HEK293 (cell line): ENCODE data around the gene HOGA1.

Source experiments
- CTCF ChIA-PET: fragments of 350-600 bp; formaldehyde crosslinking; extraction: SDS; loops from one replicate; lab custom pipeline; 2021; ENCODE audit warnings: antibody characterized with exemption; lab: Yijun Ruan, JAX
- POLR2A ChIA-PET: fragments of 300-600 bp; formaldehyde crosslinking; extraction: SDS; loops from one replicate; lab custom pipeline; 2020; ENCODE audit warnings: antibody characterized with exemption, inconsistent platforms; lab: Yijun Ruan, JAX
- H3K27ac ChIP-seq: fragments of 200-500 bp; sonication (Bioruptor generic); 2 replicates; pipeline ENCODE4 v1.5.1; 2014; ENCODE audit warnings: low read depth, low read length, control low read depth, inconsistent platforms; ENCODE audit errors: extremely low read depth
- H3K36me3 ChIP-seq, 2 experiments: fragments of 200-500 bp in 1 of 2; sonication (Bioruptor generic) in 1 of 2; 1 replicate in 1 of 2; 2 replicates in 1 of 2; pipeline ENCODE4 v1.5.1; 2014 to 2017; ENCODE audit warnings: inconsistent platforms in 2 of 2, low read length in 2 of 2; ENCODE audit not compliant: control insufficient read depth in 2 of 2, insufficient read depth in 1 of 2
- H3K4me1 ChIP-seq: fragments of 200-500 bp; sonication (Bioruptor generic); 2 replicates; pipeline ENCODE4 v1.5.1; 2014; ENCODE audit warnings: mild to moderate bottlenecking, low read length, inconsistent platforms; ENCODE audit not compliant: control insufficient read depth, insufficient read depth
- H3K4me3 ChIP-seq: 2 replicates; pipeline ENCODE4 v1.5.1; 2011; ENCODE audit warnings: low read depth, mild to moderate bottlenecking, control low read depth, low read length, moderate library complexity
- H3K9me3 ChIP-seq: fragments of 200-500 bp; sonication (Bioruptor generic); 2 replicates; pipeline ENCODE4 v1.5.1; 2014; ENCODE audit warnings: low read depth, low read length, inconsistent platforms; ENCODE audit not compliant: control insufficient read depth, insufficient read depth
- AEBP2 ChIP-seq: fragments of 450-650 bp; formaldehyde crosslinking; IDR thresholded peaks from 2 replicates; pipeline ENCODE4 v1.5.1; 2016; ENCODE audit warnings: missing biosample characterization, missing genetic modification characterization, borderline replicate concordance
- BCL6B ChIP-seq: fragments of 450-650 bp; formaldehyde crosslinking; IDR thresholded peaks from 2 replicates; pipeline ENCODE4 v1.5.1; 2017; ENCODE audit warnings: missing biosample characterization, missing genetic modification characterization
- EGR2 ChIP-seq: fragments of 450-650 bp; formaldehyde crosslinking; IDR thresholded peaks from 2 replicates; pipeline ENCODE4 v1.5.1; 2016; ENCODE audit warnings: low read depth, missing biosample characterization, missing genetic modification characterization
- GLIS1 ChIP-seq: fragments of 450-650 bp; formaldehyde crosslinking; IDR thresholded peaks from 2 replicates; pipeline ENCODE4 v1.5.1; 2016; ENCODE audit warnings: missing biosample characterization, missing genetic modification characterization
- KLF17 ChIP-seq: fragments of 450-650 bp; formaldehyde crosslinking; IDR thresholded peaks from 2 replicates; pipeline ENCODE4 v1.5.1; 2016; ENCODE audit warnings: missing biosample characterization, missing genetic modification characterization
- MZF1 ChIP-seq: fragments of 450-650 bp; formaldehyde crosslinking; IDR thresholded peaks from 2 replicates; pipeline ENCODE4 v1.5.1; 2017; ENCODE audit warnings: missing biosample characterization, missing genetic modification characterization, borderline replicate concordance
- PRDM10 ChIP-seq: fragments of 450-650 bp; formaldehyde crosslinking; IDR thresholded peaks from 2 replicates; pipeline ENCODE4 v1.5.1; 2016; ENCODE audit warnings: missing biosample characterization, missing genetic modification characterization
- SCRT1 ChIP-seq: fragments of 450-650 bp; formaldehyde crosslinking; IDR thresholded peaks from 2 replicates; pipeline ENCODE4 v1.5.1; 2016; ENCODE audit warnings: missing biosample characterization, missing genetic modification characterization, borderline replicate concordance
- SP2 ChIP-seq: fragments of 450-650 bp; formaldehyde crosslinking; IDR thresholded peaks from 2 replicates; pipeline ENCODE4 v1.5.1; 2016; ENCODE audit warnings: missing biosample characterization, missing genetic modification characterization
- SP7 ChIP-seq: fragments of 450-650 bp; formaldehyde crosslinking; IDR thresholded peaks from 2 replicates; pipeline ENCODE4 v1.5.1; 2016; ENCODE audit warnings: missing biosample characterization, missing genetic modification characterization
- WT1 ChIP-seq: fragments of 450-650 bp; formaldehyde crosslinking; IDR thresholded peaks from 2 replicates; pipeline ENCODE4 v1.5.1; 2016; ENCODE audit warnings: missing biosample characterization, missing genetic modification characterization
- ZBTB20 ChIP-seq: fragments of 450-650 bp; formaldehyde crosslinking; IDR thresholded peaks from 2 replicates; pipeline ENCODE4 v1.5.1; 2016; ENCODE audit warnings: missing biosample characterization, missing genetic modification characterization
- ZFP3 ChIP-seq: fragments of 450-650 bp; formaldehyde crosslinking; IDR thresholded peaks from 2 replicates; pipeline ENCODE4 v1.5.1; 2016; ENCODE audit warnings: low read depth, missing biosample characterization, missing genetic modification characterization
- ZFP37 ChIP-seq: fragments of 450-650 bp; formaldehyde crosslinking; IDR thresholded peaks from 2 replicates; pipeline ENCODE4 v1.5.1; 2016; ENCODE audit warnings: missing biosample characterization, missing genetic modification characterization
- ZNF10 ChIP-seq: fragments of 450-650 bp; formaldehyde crosslinking; IDR thresholded peaks from 2 replicates; pipeline ENCODE4 v1.5.1; 2017; ENCODE audit warnings: missing biosample characterization, missing genetic modification characterization
- ZNF292 ChIP-seq: fragments of 450-650 bp; formaldehyde crosslinking; IDR thresholded peaks from 2 replicates; pipeline ENCODE4 v1.5.1; 2016; ENCODE audit warnings: low read depth, missing biosample characterization, missing genetic modification characterization, borderline replicate concordance
- ZNF341 ChIP-seq: fragments of 450-650 bp; formaldehyde crosslinking; IDR thresholded peaks from 2 replicates; pipeline ENCODE4; 2016; ENCODE audit warnings: low read depth, missing biosample characterization, missing genetic modification characterization
- ZNF366 ChIP-seq: fragments of 450-650 bp; formaldehyde crosslinking; conservative IDR thresholded peaks from 2 replicates; pipeline ENCODE4 v1.5.1; 2016; ENCODE audit warnings: missing biosample characterization, missing genetic modification characterization
- ZNF391 ChIP-seq: fragments of 450-650 bp; formaldehyde crosslinking; IDR thresholded peaks from 2 replicates; pipeline ENCODE4 v1.5.1; 2016; ENCODE audit warnings: low read depth, missing biosample characterization, missing genetic modification characterization, borderline replicate concordance
- ZNF398 ChIP-seq: fragments of 450-650 bp; formaldehyde crosslinking; IDR thresholded peaks from 2 replicates; pipeline ENCODE4 v1.5.1; 2017; ENCODE audit warnings: missing biosample characterization, missing genetic modification characterization
- ZNF48 ChIP-seq: fragments of 450-650 bp; formaldehyde crosslinking; IDR thresholded peaks from 2 replicates; pipeline ENCODE4 v1.5.1; 2016; ENCODE audit warnings: missing biosample characterization, missing genetic modification characterization
- ZNF596 ChIP-seq: fragments of 450-650 bp; IDR thresholded peaks from 2 replicates; pipeline ENCODE4 v1.5.0; 2018; ENCODE audit warnings: missing biosample characterization, mild to moderate bottlenecking, missing genetic modification characterization, moderate library complexity
- ZNF600 ChIP-seq: fragments of 450-650 bp; formaldehyde crosslinking; IDR thresholded peaks from 2 replicates; pipeline ENCODE4 v1.5.1; 2016; ENCODE audit warnings: missing biosample characterization, missing genetic modification characterization
- ZNF610 ChIP-seq: fragments of 450-650 bp; formaldehyde crosslinking; IDR thresholded peaks from 2 replicates; pipeline ENCODE4 v1.5.1; 2016; ENCODE audit warnings: missing biosample characterization, missing genetic modification characterization, borderline replicate concordance
- ZNF623 ChIP-seq: fragments of 450-650 bp; formaldehyde crosslinking; IDR thresholded peaks from 2 replicates; pipeline ENCODE4 v1.5.1; 2016; ENCODE audit warnings: missing biosample characterization, missing genetic modification characterization
- ZNF639 ChIP-seq: fragments of 450-650 bp; formaldehyde crosslinking; IDR thresholded peaks from 2 replicates; pipeline ENCODE4 v1.5.1; 2016; ENCODE audit warnings: missing biosample characterization, missing genetic modification characterization

Gene HOGA1

GRCh38 chr10:97542169-97543024, 41.8 kb upstream of the HOGA1 start:
- ChIA-PET POLR2A (interaction anchor here (0.7 kb wide), 1 partner anchor 1760 kb away, joined by 16 read pairs; no protein-coding TSS in a partner anchor), CTCF (interaction anchor here (0.6 to 1.9 kb wide), 5 partner anchors 12 to 139 kb away, joined by 3 to 6 read pairs (median 3); no protein-coding TSS in a partner anchor)
- H3K36me3 ChIP-seq, result no peaks in the 10 kb centered on the region
- peaks cover 8% of the 10 kb centered on the region; the same call in 1 of the 2 replicates for H3K4me1 ChIP-seq
- H3K9me3 ChIP-seq, result no peaks in the 10 kb centered on the region
- H3K27ac ChIP-seq, result peak overlapping the region; percentile 64
- H3K4me3 ChIP-seq, result no peak overlapping the region
- TF ChIP-seq ZNF366 (tag by site-specific recombination), result peak; percentile 86
- no peak for TF ChIP-seq SCRT1
- TF ChIP-seq BCL6B (tag by site-specific recombination), result no peak
- TF ChIP-seq ZNF292, result no peak
- no peak for TF ChIP-seq ZNF623
- TF ChIP-seq ZBTB20 (tag by site-specific recombination), result peak; percentile 33
- peak; percentile 70 for TF ChIP-seq EGR2
- no peak for TF ChIP-seq AEBP2 (tag by site-specific recombination)
- TF ChIP-seq SP2, result 0 out of 2 replicates have a peak, but pooled peaks have one; percentile 9
- TF ChIP-seq ZNF391 (tag by site-specific recombination), result no peak
- TF ChIP-seq ZNF398 (tag by site-specific recombination), result peak; percentile 99
- no peak for TF ChIP-seq MZF1 (tag by site-specific recombination)
- TF ChIP-seq WT1 (tag by site-specific recombination), result peak; percentile 77; the same call in 1 of the 2 replicates
- TF ChIP-seq ZFP3 (tag by site-specific recombination), result no peak
- peak; percentile 94 for TF ChIP-seq ZNF600
- TF ChIP-seq PRDM10 (tag by site-specific recombination), result peak; percentile 52
- no peak for TF ChIP-seq ZNF610 (tag by site-specific recombination)
- no peak for TF ChIP-seq ZNF596
- TF ChIP-seq GLIS1 (tag by site-specific recombination), result peak; percentile 36; the same call in 1 of the 2 replicates
- peak; percentile 84 for TF ChIP-seq KLF17
- TF ChIP-seq ZNF639 (tag by site-specific recombination), result peak; percentile 37; the same call in 1 of the 2 replicates
- peak; percentile 82 for TF ChIP-seq SP7 (tag by site-specific recombination)
- TF ChIP-seq ZNF341 (tag by site-specific recombination), result peak; percentile 80
- TF ChIP-seq ZNF48 (tag by site-specific recombination), result no peak
- TF ChIP-seq ZFP37 (tag by site-specific recombination), result 0 out of 2 replicates have a peak, but pooled peaks have one; percentile 71
- TF ChIP-seq ZNF10, result peak; percentile 98
